ENCODE results near the gene SRL. TPM values are rescaled to one million over a fixed set of nuclear protein-coding genes. Genes with fewer than 3 reads are reported as not detected.

The SRL gene
- total RNA-seq, 5 donors from 2014 or later (not counting 1 experiment from before 2014, with no cell fraction given) = 0.06 TPM; not detected in 4

DNA sequence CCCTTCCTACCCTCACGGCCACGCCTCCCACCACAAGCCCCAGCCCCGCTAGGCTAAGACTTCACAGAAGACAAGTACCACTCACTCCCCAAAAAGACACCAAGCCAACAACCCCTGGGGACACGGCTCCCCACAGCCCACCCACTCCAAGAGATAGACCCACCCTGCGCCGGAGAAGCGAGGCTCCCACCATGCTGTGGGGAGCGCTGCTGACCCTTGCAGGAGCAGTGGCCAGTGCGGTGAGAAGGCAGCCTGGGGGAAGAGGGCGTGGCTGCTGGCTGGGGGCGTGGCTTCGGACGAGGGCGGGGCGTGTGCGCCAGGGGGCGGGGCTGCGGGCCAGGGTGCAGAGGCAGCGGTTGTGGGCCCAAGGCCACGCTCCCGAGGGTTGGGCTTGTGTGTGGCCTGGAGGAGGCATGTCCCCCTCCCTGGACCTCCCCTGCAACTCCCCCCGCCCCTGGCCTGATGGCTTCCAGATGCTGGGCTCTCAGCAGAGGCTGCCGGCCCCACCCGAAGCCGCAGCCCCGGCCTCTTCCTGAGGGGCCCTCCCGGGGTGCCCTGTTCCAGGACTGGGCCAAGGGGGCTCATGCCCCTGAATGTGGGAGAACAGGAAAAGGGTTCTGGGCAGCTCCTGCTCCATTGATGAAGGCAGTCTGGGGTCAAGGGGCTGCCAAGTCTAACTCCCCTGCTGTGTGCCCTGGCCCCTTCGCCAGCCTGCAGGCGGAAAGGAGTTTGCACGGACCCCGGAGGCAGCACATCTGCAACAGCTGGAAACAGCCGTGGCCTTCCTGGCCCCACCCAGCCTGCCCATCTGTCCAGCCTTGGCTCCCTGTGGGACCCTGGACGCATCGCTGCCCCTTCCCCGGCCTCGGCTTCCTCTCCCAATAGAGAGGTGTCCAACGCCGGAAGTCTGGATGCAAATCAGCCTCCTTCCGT, 21.9 kb upstream of the SRL start:
- Histone ChIP-seq H3K4me1 (ENCODE audit: control insufficient read depth in 1 of 2, extremely low read depth in 1 of 2, insufficient read depth in 2 of 2, low read length in 2 of 2) (peaks cover 0 to 4% of the 10 kb centered on the region in 2 experiments), H3K36me3 (ENCODE audit: control insufficient read depth in 2 of 2, extremely low read depth in 1 of 2, insufficient read depth in 1 of 2, low read length in 1 of 2) (peaks cover 13 to 21% of the 10 kb centered on the region in 2 donors), H3K9me3 (no peaks in the 10 kb centered on the region), H3K27ac (ENCODE audit: low read length) (no peak overlapping the region), H3K4me3 (ENCODE audit: control insufficient read depth in 1 of 2, extremely low read depth in 1 of 2, low read length in 1 of 2) (no peak overlapping the region), H3K27me3 (replicated peaks in 1 of 2; ENCODE audit: control insufficient read depth in 2 of 2, extremely low read depth in 1 of 2, insufficient read depth in 2 of 2, low read length in 1 of 2) (no peaks in the 10 kb centered on the region)
- H3K9me3 Mint-ChIP-seq = no peaks in the 10 kb centered on the region
- CTCF ChIA-PET = no interaction called here
- WGBS (ENCODE audit: insufficient coverage) = 94% methylated on average over 20 of the region's 39 CpGs
- DNase-seq (no peak), ATAC-seq (replicated peaks in 1 of 4) (peak in 1 of 4 experiments; percentile 29)
- no peak overlapping the region for H3K27ac Mint-ChIP-seq
- H3K36me3 Mint-ChIP-seq = peaks cover 9% of the 10 kb centered on the region
- POLR2A ChIA-PET = no interaction called here
- no peaks in the 10 kb centered on the region for H3K27me3 Mint-ChIP-seq
- H3K4me3 Mint-ChIP-seq = no peak overlapping the region
- H3K4me1 Mint-ChIP-seq = peaks cover 14 to 18% (median 14%) of the 10 kb centered on the region in 3 donors

DNA sequence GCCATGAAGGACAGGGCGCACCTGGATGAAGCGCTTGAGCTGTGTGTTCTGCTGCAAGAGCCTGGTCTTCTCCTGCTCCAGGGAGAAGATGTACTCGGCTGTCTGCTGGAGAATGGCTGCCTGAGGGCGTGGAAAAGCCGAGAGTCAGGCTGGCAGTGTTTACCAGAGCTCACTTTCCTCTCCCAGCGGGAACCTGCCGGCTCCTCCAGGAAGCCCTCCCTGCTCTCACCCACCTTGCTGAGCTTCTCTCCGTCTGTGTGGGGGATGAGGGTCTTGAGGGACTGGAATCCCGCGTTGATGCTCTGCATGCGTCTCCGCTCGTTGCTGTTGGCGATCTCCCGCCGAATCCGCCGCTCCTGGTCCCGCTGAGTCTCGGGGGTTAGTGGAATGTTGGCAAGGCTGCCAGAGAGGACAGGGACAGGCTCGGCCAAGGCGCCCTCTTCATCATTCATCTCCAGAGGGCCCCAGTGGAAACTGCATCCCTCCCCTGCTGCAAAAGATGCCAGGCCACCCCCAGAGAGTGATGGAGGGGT, 20.5 kb upstream of the SRL start:
- Histone ChIP-seq H3K27me3 (replicated peaks in 1 of 2; ENCODE audit: control insufficient read depth in 2 of 2, extremely low read depth in 1 of 2, insufficient read depth in 2 of 2, low read length in 1 of 2) (no peaks in the 10 kb centered on the region), H3K4me1 (ENCODE audit: control insufficient read depth in 1 of 2, extremely low read depth in 1 of 2, insufficient read depth in 2 of 2, low read length in 2 of 2) (peaks cover 0 to 4% of the 10 kb centered on the region in 2 experiments), H3K4me3 (ENCODE audit: control insufficient read depth in 1 of 2, extremely low read depth in 1 of 2, low read length in 1 of 2) (no peak overlapping the region), H3K27ac (ENCODE audit: low read length) (no peak overlapping the region), H3K9me3 (no peaks in the 10 kb centered on the region), H3K36me3 (ENCODE audit: control insufficient read depth in 2 of 2, extremely low read depth in 1 of 2, insufficient read depth in 1 of 2, low read length in 1 of 2) (peaks cover 13 to 27% of the 10 kb centered on the region in 2 donors)
- DNase-seq = no peak
- WGBS (ENCODE audit: insufficient coverage) = 91% methylated on average over 4 of the region's 22 CpGs
- ChIA-PET CTCF (interaction anchor here in 1 of 2 donors (1.3 kb wide), 1 partner anchor 8 kb away, joined by 5 read pairs; no protein-coding TSS in a partner anchor), POLR2A (no interaction called here)
- Mint-ChIP-seq H3K9me3 (no peaks in the 10 kb centered on the region), H3K27me3 (no peaks in the 10 kb centered on the region), H3K36me3 (peaks cover 6% of the 10 kb centered on the region), H3K4me1 (peaks cover 8 to 11% (median 8%) of the 10 kb centered on the region in 3 donors), H3K4me3 (no peak overlapping the region), H3K27ac (no peak overlapping the region)
- no peak for ATAC-seq (replicated peaks in 1 of 4)

DNA sequence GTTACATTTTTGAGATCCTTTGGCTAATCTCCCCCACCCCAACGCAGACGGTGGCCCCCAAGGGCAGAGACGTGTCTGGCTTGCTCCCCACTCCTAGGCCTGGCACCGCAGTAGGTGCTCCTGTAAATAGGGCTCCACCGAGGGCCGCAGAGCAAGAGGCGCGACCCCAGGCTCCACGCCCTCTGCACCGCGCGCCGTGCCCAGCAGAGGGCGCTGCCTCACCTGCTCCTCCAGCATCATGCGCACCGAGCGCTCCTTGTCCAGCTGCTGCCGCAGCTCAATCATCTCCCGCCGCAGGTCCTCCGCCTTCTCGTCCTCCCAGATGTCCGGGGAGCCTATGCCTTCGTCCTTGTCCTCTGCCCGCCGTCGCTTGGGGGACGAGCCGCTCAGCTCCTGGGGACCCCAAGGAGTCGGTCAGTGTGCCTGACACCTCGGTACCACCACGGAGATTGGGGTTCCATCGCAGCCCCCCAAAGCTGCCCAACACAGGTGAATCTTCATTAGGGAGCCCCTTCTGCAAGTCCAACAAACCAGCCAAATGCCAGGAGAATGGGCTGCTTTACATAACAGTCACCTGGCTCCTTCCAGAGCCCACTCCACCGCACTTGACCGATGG, 19.8 kb upstream of the SRL start:
- Histone ChIP-seq H3K27me3 (replicated peaks in 1 of 2; ENCODE audit: control insufficient read depth in 2 of 2, extremely low read depth in 1 of 2, insufficient read depth in 2 of 2, low read length in 1 of 2) (no peaks in the 10 kb centered on the region), H3K4me1 (ENCODE audit: control insufficient read depth in 1 of 2, extremely low read depth in 1 of 2, insufficient read depth in 2 of 2, low read length in 2 of 2) (peaks cover 0 to 4% of the 10 kb centered on the region in 2 experiments), H3K4me3 (ENCODE audit: control insufficient read depth in 1 of 2, extremely low read depth in 1 of 2, low read length in 1 of 2) (no peak overlapping the region), H3K9me3 (no peaks in the 10 kb centered on the region), H3K27ac (ENCODE audit: low read length) (no peak overlapping the region), H3K36me3 (ENCODE audit: control insufficient read depth in 2 of 2, extremely low read depth in 1 of 2, insufficient read depth in 1 of 2, low read length in 1 of 2) (peaks cover 13 to 27% of the 10 kb centered on the region in 2 donors)
- ChIA-PET CTCF (interaction anchor here (0.6 to 1.3 kb wide), 2 partner anchors 8 to 65 kb away, joined by 3 to 5 read pairs; no protein-coding TSS in a partner anchor), POLR2A (no interaction called here)
- peak in 17 of 35 experiments; percentile 5 to 56 (median 20) for DNase-seq
- 97% methylated on average over 35 of the region's 35 CpGs for WGBS (ENCODE audit: insufficient coverage)
- Mint-ChIP-seq H3K36me3 (peaks cover 6% of the 10 kb centered on the region), H3K27me3 (no peaks in the 10 kb centered on the region), H3K27ac (no peak overlapping the region), H3K9me3 (no peaks in the 10 kb centered on the region), H3K4me1 (peaks cover 8 to 11% (median 8%) of the 10 kb centered on the region in 3 donors), H3K4me3 (no peak overlapping the region)
- peak in 2 of 4 experiments; percentile 52 to 64 for ATAC-seq (replicated peaks in 1 of 4)

DNA sequence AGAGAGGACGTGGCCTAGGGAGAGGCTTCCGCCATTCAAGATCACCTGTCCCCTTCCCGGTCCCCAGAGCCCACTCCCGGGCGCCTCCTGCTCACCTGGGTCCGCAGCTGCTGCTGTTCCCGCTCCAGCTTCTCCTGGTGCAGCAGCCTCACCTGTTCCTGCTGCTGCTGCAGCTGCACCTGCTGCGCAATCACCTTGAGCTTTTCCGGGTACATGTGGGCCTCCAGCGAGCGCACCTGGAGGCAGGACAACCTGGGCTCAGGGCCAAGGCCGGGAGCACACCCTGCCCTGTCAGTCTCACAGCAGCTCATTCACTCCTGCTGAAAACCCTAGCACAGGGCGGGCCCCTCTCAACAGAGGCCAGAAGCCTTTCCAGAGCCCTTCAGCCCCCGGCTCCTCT, 18.5 kb upstream of the SRL start:
- WGBS (ENCODE audit: insufficient coverage) = 95% methylated on average over 14 of the region's 14 CpGs
- H3K4me1 Mint-ChIP-seq = peaks cover 4 to 5% (median 4%) of the 10 kb centered on the region in 3 donors
- H3K4me1 ChIP-seq (ENCODE audit: control insufficient read depth in 1 of 2, extremely low read depth in 1 of 2, insufficient read depth in 2 of 2, low read length in 2 of 2) = peaks cover 0 to 4% of the 10 kb centered on the region in 2 experiments
- ChIA-PET CTCF (interaction anchor here in 1 of 2 donors (0.5 kb wide), 1 partner anchor 572 kb away, joined by 3 read pairs; no protein-coding TSS in a partner anchor), POLR2A (no interaction called here)
- no peak overlapping the region for H3K4me3 ChIP-seq (ENCODE audit: control insufficient read depth in 1 of 2, extremely low read depth in 1 of 2, low read length in 1 of 2)
- H3K9me3 ChIP-seq = no peaks in the 10 kb centered on the region
- peaks cover 6% of the 10 kb centered on the region for H3K36me3 Mint-ChIP-seq
- no peaks in the 10 kb centered on the region for H3K27me3 Mint-ChIP-seq
- H3K27ac Mint-ChIP-seq = no peak overlapping the region
- DNase-seq = no peak
- no peaks in the 10 kb centered on the region for H3K27me3 ChIP-seq (replicated peaks in 1 of 2; ENCODE audit: control insufficient read depth in 2 of 2, extremely low read depth in 1 of 2, insufficient read depth in 2 of 2, low read length in 1 of 2)
- no peak overlapping the region for H3K4me3 Mint-ChIP-seq
- no peak for ATAC-seq (replicated peaks in 1 of 4)
- H3K9me3 Mint-ChIP-seq = no peaks in the 10 kb centered on the region
- H3K36me3 ChIP-seq (ENCODE audit: control insufficient read depth in 2 of 2, extremely low read depth in 1 of 2, insufficient read depth in 1 of 2, low read length in 1 of 2) = peaks cover 13 to 27% of the 10 kb centered on the region in 2 donors
- no peak overlapping the region for H3K27ac ChIP-seq (ENCODE audit: low read length)

DNA sequence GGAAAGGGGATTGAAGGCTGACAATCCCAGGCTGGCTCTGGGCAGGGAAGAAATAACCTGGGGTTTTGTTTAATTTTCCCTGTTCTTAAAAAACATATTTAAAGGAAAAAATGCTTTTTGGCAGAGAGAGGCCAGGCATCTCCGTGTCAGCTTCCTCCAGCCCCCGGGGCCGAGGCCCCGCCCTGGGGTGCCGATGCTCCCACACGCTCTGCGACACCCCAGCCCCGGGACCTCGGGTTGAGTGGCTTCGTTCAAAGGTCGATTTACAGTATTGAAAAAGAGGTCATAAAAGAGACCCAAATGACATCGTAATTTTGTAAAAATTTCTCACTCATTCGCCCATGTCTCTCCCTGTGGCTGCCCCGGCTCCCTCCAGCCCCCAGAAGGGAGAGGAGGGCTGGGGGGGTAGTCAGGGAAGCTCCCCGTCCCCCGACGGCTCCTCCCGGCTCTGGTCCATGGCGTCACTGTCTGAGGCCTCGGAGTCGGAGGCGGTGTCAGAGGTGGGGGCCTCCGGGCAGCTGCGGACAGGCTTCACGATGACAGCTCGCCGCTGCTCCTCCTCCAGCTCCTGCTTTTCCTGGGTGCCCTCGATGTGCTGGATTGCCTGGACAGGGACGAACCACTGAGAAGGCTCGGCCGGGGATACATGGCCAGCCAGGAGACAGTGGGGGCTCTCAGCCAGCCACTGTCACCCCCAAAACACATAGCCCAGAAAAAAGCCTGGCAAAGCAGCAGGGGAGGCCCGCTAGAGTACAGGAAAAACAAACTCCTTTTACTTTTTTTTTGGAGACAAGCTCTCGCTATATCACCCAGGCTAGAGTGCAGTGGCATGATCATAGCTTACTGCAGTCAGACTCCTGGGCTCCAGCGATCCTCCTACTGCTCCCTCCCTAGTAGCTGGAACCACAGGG, 16.0 kb upstream of the SRL start:
- ATAC-seq (replicated peaks in 1 of 4) = no peak
- CTCF ChIA-PET = interaction anchor here in 1 of 2 donors (0.6 kb wide), 1 partner anchor 291 kb away, joined by 4 read pairs; no protein-coding TSS in a partner anchor
- Mint-ChIP-seq H3K9me3 (no peaks in the 10 kb centered on the region), H3K27ac (no peak overlapping the region), H3K36me3 (peaks cover 6% of the 10 kb centered on the region), H3K27me3 (no peaks in the 10 kb centered on the region), H3K4me1 (peaks cover 0 to 8% (median 6%) of the 10 kb centered on the region in 3 donors), H3K4me3 (no peak overlapping the region)
- H3K4me1 ChIP-seq (ENCODE audit: control insufficient read depth in 1 of 2, extremely low read depth in 1 of 2, insufficient read depth in 2 of 2, low read length in 2 of 2) = peaks cover 0 to 12% of the 10 kb centered on the region in 2 experiments
- no peaks in the 10 kb centered on the region for H3K27me3 ChIP-seq (replicated peaks in 1 of 2; ENCODE audit: control insufficient read depth in 2 of 2, extremely low read depth in 1 of 2, insufficient read depth in 2 of 2, low read length in 1 of 2)
- no peaks in the 10 kb centered on the region for H3K9me3 ChIP-seq
- H3K36me3 ChIP-seq (ENCODE audit: control insufficient read depth in 2 of 2, extremely low read depth in 1 of 2, insufficient read depth in 1 of 2, low read length in 1 of 2) = peaks cover 9 to 27% of the 10 kb centered on the region in 2 donors
- no peak overlapping the region for H3K27ac ChIP-seq (ENCODE audit: low read length)
- 94% methylated on average over 26 of the region's 34 CpGs for WGBS (ENCODE audit: insufficient coverage)
- POLR2A ChIA-PET = interaction anchor here in 1 of 2 donors (0.5 kb wide), 1 partner anchor 1957 kb away, joined by 5 read pairs; no protein-coding TSS in a partner anchor
- no peak overlapping the region for H3K4me3 ChIP-seq (ENCODE audit: control insufficient read depth in 1 of 2, extremely low read depth in 1 of 2, low read length in 1 of 2)
- no peak for DNase-seq
